NCI-H345 treated with DMSO at 0.1 percent for 48 hours (cell line): Measurements from ENCODE around the gene USP35.
A peak's percentile ranks its signal among the peaks of the same experiment; 100 is the strongest.

Experiments used
- DNase-seq: peaks from one replicate; lab custom pipeline; 2025; ENCODE audit not compliant: unreplicated experiment; lab: John Stamatoyannopoulos, UW

USP35 gene

DNA sequence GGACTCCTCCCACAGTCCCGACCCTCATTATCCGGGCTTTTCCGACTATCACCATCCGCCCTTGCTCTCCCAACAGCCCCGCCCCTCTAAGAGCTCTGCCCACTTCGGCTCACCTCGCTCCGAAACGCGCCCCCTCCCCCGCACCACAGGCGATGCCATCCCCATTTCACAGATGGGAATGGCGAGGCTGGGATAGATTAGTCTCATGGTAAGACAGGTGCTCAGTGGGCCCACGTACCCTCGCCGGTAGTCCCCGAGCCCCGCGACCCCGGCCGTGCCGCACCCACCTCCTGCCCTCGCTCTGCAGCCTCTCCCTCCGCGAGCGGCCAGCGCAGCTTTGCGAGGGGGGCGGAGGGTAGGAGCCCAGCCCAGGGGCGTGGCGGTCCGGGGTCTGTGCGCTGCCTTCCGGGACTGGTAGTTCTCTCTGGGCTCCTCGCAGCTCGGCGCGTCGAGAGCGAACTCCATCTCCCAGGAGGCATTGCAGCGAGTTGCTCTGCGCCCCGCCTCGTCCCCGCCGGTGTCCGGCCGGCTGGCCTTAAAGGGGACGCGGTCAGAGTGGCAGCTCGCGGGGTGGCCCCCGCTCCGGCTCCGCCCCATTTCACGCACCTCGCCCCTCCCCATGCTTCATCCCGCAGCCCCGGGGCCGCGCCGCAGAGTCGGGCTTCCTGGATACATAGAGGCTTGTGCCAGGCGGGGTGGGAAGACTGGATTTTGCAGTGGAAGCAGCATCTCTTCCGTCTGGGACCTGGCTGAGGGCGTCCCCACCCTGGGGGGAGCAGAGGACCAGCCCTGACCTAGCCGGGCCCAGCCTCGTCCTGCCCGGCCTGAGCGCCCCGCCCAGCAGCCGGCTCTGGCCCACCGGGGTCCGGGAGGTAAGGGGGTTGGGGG, at the start of gene USP35, which contains the start of gene KCTD21:
Gene USP35, plus strand, starts transcription at position 634 of the 888 bp plus-strand sequence. CDS start 7,327 bp downstream, outside the sequence.
Gene KCTD21, minus strand, starts transcription at position 341 of the 888 bp plus-strand sequence. CDS start 14,072 bp downstream, outside the sequence.
- peak; percentile 88 for DNase-seq

- DNase-seq: peak; percentile 97
Measured at GRCh38 chr11:78139422-78140391, 49.0 kb upstream of the USP35 start, which contains the start of gene ALG8. ALG8 (minus strand) TSS chr11:78139626; CDS start chr11:78139588, 38 bp downstream.

DNA sequence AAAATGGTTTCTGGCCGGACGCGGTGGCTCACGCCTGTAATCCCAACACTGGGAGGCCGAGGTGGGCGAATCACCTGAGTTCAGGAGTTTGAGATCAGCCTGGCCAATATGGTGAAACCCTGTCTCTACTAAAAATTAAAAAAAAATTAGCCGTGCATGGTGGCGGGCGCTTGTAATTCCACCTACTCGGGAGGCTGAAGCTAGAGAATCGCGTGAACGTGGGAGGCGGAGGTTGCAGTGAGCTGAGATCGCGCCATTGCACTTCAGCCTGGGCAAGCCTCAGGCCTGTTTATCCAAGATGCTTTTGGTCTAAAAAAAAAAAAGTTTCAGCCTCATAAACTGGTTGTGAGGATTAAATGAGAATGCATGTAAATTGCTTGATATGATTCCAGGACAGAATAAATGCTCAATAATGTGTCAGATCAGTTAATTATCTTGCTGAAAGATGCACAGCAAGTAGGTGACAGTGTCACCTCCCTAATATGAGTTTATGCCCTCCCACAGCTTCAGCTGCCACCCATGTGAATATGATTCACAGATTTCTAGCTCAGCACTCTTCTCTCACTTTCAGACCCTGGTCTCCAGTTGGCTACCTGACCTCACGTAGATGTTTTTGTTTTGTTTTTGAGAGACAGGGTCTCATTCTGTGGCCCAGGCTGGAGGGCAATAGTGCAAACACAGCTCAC, 48.2 kb upstream of the USP35 start:
- no peak for DNase-seq

DNA sequence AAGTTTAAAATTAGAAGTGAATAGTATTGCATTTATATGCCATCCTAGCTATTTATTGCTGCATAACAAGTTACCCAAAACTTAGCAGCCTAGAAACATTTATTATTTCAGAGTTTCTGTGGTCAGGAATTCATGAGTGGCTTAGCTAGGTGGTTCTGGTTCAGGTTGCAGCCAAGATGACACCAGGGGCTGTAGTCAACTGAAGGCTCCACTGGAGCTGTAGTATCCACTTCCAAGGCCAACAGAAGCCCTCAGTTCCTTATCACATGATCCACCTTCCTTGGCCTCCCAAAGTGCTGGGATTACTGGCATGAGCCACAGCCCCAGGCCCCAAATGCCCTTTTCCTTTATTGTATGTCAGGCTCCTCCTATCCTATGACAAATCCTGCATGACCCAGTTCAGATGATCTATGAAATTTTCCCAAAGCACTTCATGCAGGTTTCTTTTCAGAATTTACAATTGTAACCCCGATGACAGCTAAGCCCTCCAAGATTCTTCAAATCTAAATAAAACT, 43.2 kb upstream of the USP35 start:
- DNase-seq: no peak

DNA sequence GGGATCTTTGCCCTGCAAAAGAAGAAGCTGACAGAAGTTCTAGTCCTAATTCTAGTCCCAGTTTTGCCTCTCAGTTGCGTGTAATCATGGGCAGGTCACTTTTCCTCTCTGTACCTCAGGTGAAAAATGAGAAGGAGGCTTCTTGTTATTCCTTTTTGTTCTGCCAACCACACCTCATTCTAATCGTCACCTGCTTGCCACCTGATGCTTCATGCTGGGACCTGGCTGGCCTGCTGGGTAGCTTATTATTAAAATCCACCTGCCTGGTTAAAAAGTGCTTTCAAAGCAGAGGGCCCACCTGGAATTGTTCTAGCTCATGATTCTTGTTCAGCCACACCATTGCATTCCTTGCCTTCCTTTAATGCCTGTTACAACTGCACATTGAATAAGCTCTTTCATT, 40.9 kb upstream of the USP35 start:
- peak; percentile 97 for DNase-seq

GRCh38 chr11:78149646-78150045, 39.1 kb upstream of the USP35 start:
- no peak for DNase-seq

GRCh38 chr11:78150346-78150745, 38.4 kb upstream of the USP35 start:
- DNase-seq: no peak

GRCh38 chr11:78150754-78151153, 38.0 kb upstream of the USP35 start:
- no peak for DNase-seq

- DNase-seq: no peak
Measured at GRCh38 chr11:78151804-78152203, 36.9 kb upstream of the USP35 start.

- DNase-seq: no peak
Measured at GRCh38 chr11:78156127-78156844, 32.4 kb upstream of the USP35 start.

GRCh38 chr11:78158987-78159652, 29.6 kb upstream of the USP35 start:
- no peak for DNase-seq

DNA sequence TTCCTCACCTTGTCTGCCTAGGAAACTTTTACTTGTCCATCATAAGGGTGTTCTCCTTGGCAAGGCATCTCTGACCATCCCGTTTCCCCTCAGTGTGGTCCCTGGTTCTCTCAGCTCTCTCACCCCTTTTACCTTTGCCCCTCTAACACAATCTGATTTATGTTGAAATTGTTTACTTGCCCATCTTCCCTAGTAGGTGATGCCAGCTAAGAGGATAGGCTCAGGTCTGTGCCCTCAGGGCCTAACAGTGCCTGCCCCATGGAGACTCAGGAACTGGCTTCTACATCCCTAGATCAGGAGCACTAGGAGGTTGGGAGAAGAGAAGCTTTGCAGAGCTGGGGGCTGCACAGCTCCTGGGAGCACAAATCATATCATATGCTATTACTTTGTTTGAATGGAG, 28.2 kb upstream of the USP35 start:
- DNase-seq: no peak

- DNase-seq: no peak
Measured at GRCh38 chr11:78161346-78161745, 27.4 kb upstream of the USP35 start.

DNA sequence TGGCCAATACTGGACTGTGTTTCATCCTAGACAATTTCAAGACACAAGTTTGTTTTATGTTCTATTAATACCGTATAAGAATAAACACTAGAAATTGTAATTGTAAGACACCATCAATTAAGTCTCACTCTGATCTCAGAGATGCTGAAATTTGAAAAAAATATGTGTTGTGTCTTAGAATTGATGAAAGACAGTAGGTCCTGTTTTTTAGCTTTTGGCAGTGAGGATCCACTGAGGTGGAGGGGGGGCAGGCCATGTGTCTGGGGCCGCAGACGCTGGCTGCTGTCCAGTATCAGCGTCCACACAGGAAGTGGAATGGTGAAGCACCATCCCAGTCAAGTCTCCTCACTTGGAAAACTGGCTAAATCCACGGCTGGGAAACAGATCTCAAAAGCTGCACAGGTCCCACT, 26.8 kb upstream of the USP35 start:
- DNase-seq: no peak

DNA sequence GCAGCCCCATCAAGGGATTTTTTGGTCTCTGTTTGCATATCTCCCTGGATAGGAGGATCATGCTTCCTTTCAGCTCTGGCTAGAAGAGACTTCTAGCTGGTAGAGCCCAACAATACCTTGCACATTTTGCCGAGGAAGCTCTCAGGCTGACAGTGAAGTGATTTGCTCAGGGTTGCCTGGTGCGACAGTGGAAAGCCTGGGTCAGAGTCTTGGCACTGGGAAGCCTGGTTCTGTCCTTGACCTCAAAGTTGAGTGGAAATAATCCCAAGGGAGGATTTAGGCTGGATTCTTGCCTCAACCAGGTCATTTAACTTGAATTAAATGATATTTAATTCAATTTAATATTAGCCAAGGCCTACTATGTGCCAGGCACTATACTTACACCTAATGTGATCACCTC, 24.9 kb upstream of the USP35 start:
- DNase-seq: no peak

DNA sequence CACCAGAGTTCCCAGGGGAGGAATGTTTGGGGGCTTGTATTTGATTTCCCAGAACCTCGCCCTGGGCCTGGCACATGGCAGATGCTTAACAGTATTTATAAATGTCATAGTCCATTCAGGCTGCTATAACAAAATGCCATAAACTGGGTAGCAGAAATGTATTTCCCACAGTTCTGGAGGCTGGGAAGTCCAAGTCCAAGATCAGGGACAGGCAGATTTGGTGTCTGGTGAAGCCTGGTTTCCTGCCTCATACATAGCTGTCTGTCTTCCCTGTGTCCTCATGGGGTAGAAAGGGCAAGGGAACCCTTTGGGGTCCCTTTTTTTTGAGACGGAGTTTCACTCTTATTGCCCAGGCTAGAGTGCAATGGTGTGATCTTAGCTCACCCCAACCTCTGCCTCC, 24.2 kb upstream of the USP35 start:
- DNase-seq: no peak

DNA sequence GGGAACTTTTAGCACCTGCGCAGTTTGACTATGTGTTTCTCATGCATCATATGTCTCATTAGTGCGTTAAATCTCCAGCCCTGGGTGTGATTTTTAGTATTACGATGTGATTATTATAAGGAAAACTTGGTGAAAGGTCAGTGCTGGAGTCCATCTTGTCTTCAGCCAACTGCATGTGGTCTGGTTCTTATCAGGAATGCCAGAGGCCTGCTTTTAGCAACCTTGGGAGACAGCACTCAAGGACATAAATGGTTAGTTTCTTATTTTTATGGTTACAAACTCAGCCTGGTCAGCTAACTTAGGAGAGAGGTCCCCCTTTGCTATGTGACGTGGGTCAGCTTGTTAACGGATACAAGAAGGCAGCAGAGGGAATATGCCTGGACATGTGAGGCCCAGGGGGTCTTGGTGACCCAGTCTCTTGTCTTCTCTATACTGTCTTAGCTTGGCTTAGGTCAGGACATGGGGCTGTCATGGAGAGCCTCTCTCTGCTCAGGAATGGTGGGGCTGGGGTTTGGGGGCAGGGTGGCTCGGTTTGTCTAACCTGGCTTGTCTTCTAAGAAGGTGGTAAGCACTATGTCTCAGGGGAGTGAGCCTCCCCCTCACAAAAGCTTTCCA, 21.8 kb upstream of the USP35 start:
- no peak for DNase-seq

- DNase-seq: no peak
Measured at GRCh38 chr11:78168539-78169477, 19.9 kb upstream of the USP35 start.
